WTC11 (cell line): ENCODE measurements around the gene DNAL4.

ENCODE experiments used
- AR ChIP-seq: fragments of 250-450 bp; sonication (Bioruptor Pico); IDR thresholded peaks from 2 replicates; pipeline ENCODE4 v1.9.0; 2021; ENCODE audit warnings: mild to moderate bottlenecking
- ATF3 ChIP-seq: sonication (generic); formaldehyde crosslinking; conservative IDR thresholded peaks from 2 replicates; pipeline ENCODE4 v1.8.1; 2022; ENCODE audit warnings: mild to moderate bottlenecking, missing genetic modification reagents
- CBFB ChIP-seq: sonication (generic); formaldehyde crosslinking; IDR thresholded peaks from 2 replicates; pipeline ENCODE4 v1.8.1; 2022; ENCODE audit warnings: mild to moderate bottlenecking, low read depth, missing genetic modification reagents
- CTCF ChIP-seq: fragments of 200-600 bp; IDR thresholded peaks from 2 replicates; pipeline ENCODE4 v1.8.0; 2022; ENCODE audit warnings: antibody characterized with exemption
- ETV6 ChIP-seq: sonication (generic); formaldehyde crosslinking; IDR thresholded peaks from 2 replicates; pipeline ENCODE4 v1.8.1; 2022; ENCODE audit warnings: mild to moderate bottlenecking, missing genetic modification reagents
- JUN ChIP-seq: sonication (generic); formaldehyde crosslinking; IDR thresholded peaks from 2 replicates; pipeline ENCODE4 v1.8.0; 2023; ENCODE audit warnings: mild to moderate bottlenecking, missing genetic modification reagents
- KAT7 ChIP-seq: sonication (generic); formaldehyde crosslinking; IDR thresholded peaks from 2 replicates; pipeline ENCODE4 v1.8.1; 2023; ENCODE audit warnings: missing genetic modification reagents, mild to moderate bottlenecking, borderline replicate concordance
- NR1H2 ChIP-seq: sonication (generic); formaldehyde crosslinking; IDR thresholded peaks from 2 replicates; pipeline ENCODE4 v1.9.0; 2021; ENCODE audit warnings: mild to moderate bottlenecking, moderate library complexity, missing genetic modification reagents
- NR2C2 ChIP-seq: sonication (generic); formaldehyde crosslinking; IDR thresholded peaks from 2 replicates; pipeline ENCODE4 v1.8.0; 2022; ENCODE audit warnings: mild to moderate bottlenecking, missing genetic modification reagents
- ZNF232 ChIP-seq: sonication (generic); formaldehyde crosslinking; IDR thresholded peaks from 2 replicates; pipeline ENCODE4 v1.8.0; 2022; ENCODE audit warnings: mild to moderate bottlenecking, missing genetic modification reagents
- TF ChIP-seq, protein P1 (sequence below): sonication (generic); formaldehyde crosslinking; IDR thresholded peaks from 2 replicates; pipeline ENCODE4 v1.8.1; 2023; ENCODE audit warnings: mild to moderate bottlenecking, moderate library complexity, missing genetic modification reagents
- TF ChIP-seq, protein P2 (sequence below): sonication (generic); formaldehyde crosslinking; IDR thresholded peaks from 2 replicates; pipeline ENCODE4 v1.8.1; 2022; ENCODE audit warnings: low read depth, missing genetic modification reagents, borderline replicate concordance

DNA sequence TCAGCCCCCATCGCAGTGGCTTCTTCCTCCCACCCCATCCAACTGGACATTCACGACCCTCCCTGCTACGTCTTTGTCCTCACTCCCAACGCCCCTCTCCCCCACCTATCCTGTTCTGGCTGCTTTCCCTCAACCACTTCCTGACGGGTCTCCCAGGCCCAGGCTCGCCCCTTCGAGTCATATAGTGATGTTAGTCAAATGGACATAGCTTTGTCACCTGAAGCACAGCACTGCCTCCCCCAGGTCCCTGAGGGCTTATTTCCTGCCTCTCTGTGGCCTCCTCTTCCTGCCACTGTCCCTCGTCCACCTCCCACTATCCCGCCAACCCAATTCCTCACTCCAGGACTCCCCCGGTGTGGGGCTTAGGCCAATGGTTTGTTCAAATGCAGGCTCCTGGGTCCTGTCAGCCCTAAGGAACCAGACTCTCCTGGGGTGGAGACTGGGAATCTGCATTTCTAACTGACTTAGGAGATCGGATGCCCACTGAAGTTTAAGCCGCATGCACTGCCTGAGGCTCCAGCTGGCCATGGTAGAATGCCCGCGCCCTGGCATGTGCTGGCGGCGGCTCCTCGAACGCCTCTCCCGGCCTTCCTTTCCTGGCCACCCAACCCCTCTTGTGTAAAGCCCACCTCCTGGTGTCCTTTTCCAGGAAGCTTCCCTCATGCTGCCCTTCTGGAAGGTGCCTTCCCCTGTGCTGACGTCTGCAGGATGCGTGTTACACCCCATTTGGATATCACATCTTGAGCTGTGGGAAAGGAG, 56.5 kb downstream of the DNAL4 start:
- TF ChIP-seq ETV6 (CRISPR knock-in tag) (no peak), AR (CRISPR knock-in tag) (no peak), CTCF (no peak), KAT7 (CRISPR knock-in tag) (no peak), ZNF232 (CRISPR knock-in tag) (no peak), NR1H2 (CRISPR knock-in tag) (no peak), CBFB (CRISPR knock-in tag) (no peak), NR2C2 (CRISPR knock-in tag) (no peak), JUN (no peak), ATF3 (CRISPR knock-in tag) (no peak)
- TF ChIP-seq, protein P1, sequence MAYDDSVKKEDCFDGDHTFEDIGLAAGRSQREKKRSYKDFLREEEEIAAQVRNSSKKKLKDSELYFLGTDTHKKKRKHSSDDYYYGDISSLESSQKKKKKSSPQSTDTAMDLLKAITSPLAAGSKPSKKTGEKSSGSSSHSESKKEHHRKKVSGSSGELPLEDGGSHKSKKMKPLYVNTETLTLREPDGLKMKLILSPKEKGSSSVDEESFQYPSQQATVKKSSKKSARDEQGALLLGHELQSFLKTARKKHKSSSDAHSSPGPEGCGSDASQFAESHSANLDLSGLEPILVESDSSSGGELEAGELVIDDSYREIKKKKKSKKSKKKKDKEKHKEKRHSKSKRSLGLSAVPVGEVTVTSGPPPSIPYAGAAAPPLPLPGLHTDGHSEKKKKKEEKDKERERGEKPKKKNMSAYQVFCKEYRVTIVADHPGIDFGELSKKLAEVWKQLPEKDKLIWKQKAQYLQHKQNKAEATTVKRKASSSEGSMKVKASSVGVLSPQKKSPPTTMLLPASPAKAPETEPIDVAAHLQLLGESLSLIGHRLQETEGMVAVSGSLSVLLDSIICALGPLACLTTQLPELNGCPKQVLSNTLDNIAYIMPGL: no peak
- TF ChIP-seq, protein P2, sequence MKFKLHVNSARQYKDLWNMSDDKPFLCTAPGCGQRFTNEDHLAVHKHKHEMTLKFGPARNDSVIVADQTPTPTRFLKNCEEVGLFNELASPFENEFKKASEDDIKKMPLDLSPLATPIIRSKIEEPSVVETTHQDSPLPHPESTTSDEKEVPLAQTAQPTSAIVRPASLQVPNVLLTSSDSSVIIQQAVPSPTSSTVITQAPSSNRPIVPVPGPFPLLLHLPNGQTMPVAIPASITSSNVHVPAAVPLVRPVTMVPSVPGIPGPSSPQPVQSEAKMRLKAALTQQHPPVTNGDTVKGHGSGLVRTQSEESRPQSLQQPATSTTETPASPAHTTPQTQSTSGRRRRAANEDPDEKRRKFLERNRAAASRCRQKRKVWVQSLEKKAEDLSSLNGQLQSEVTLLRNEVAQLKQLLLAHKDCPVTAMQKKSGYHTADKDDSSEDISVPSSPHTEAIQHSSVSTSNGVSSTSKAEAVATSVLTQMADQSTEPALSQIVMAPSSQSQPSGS (CRISPR knock-in tag): no peak
